HG03135 (cell line): ENCODE results near the gene UBE3D.
"Not testable (repeated sequence)": the region's sequence is repeated elsewhere in the genome, so short reads cannot be mapped to it uniquely, and the experiment has no call there.

Experiments
- ATAC-seq: cut with Tn5 transposase; IDR thresholded peaks from one replicate; pipeline ENCODE4 v1.9.1; 2021; ENCODE audit warnings: mild to moderate bottlenecking, moderate library complexity; ENCODE audit not compliant: unreplicated experiment

UBE3D gene

DNA sequence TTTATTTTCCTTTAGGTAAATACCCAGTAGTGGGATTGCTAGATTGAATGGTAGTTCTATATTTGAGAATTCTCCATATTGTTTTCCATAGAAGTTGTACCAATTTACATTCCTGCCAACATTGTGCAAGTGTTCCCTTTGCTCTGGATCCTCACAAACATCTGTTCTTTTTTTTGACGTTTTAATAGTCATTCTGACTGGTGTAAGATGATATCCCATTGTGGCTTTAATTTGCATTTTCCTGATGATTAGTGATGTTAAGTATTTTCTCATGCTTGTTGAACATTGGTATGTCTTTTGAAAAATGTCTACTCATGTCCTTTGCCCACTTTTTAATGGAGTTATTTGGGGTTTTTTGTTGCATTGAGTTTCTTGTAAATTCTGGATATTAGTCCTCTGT lies 85.6 kb downstream of the UBE3D start:
- no peak for ATAC-seq

DNA sequence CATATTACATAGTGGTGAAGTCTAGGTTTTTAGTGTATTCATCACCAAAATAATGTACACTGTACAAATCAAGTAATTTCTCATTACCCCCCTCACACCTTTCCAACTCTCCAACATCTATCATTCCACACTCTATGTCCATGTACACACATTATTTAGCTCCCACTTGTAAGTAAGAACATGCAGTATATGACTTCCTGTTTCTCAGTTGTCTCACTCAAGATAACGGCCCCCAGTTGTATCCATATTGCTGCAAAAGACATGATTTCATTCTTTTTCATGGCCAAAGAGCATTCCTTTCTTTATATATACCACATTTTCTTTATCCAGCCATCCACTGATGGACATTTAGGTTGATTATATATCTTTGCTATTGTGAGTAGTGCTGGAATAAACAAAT lies 86.0 kb downstream of the UBE3D start:
- no peak for ATAC-seq

DNA sequence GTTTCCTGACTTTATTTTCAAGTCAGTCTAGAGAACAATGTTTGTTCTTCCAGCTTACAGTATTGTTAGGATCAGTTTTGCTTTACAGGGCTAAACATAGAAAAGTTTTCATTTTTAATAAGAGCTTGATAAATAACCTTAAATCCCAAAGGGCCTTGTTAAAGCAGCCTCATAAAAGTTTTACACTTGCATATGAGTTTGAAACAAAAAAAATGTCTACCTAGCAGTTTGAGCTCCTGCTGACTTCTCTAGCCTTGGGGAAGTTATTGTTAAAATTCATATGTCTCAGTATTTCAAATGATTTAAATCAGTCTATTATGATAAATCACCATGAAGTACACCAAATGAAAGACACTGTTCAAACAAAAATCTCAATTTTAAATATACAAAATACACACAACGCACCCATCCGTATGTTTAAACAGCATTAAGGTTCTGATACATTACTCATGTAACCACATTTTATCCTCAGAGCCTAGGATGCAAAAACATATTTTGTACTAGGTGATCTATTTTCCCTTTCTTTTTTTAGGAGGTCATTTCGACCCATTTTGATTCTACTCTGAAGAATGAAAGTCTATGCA lies 87.2 kb downstream of the UBE3D start:
- ATAC-seq, result no peak

DNA sequence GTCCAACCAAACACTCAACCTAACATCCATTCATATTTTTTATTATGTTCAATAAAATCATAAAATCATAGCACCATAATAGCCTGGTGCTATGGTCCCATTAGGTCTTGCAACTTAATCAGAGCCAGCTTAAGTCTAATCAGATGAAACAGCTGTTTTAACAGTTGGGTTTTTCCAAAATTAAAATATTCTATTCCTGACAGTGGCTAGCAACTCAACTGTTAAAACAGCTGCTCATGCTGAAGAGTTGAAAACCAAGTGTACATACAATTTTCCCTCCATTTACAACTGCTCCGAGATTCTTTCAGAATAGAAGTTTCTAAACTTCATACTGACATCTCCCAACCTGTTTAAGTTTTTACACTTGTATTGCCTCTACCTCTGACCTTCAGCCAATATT lies 89.5 kb downstream of the UBE3D start:
- no peak for ATAC-seq

DNA sequence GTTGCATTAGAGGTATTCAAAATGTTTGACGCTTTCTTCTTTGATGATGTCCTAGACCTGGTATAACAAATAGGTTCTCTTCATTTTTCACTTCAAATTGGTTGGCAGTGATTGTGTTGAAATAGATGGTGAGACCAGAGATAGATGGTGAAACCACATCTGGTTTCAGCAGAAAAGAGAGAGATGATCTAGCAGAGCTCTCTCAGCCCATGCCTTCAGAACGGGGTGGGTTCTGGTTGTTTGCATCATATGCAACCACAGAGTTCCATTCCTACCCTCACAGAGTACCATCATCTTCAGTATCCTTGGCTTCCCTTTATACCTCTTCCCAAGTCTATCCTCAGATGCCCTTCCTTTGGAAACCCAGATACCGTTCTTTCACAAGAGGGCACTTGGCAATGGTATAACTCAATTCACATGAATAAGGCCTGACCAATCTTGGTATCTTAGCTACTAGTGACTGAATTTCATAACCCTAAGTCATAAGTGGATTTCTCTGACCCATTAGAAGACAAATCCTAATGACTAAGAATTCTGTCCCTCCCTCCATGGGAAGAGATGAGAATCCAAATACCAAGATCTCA lies 93.7 kb downstream of the UBE3D start:
- no peak for ATAC-seq

DNA sequence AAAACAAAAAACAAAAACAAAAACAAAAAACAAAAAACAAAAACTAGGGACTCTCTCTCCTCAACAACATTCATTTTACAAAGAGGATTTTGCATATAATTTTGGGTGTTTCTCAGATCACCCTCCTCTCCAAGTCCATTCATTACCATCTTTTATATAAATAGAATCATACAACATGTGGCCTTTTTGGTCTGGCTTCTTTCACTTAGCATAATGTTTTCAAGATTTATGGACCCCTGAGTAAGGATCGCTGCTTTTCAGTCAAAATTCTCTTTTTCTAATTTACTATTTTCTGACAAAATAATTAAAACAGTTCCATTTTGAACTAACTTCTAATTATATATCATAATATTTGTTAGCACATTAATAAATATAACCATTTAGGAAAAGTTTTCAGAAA lies 94.8 kb downstream of the UBE3D start:
- no peak for ATAC-seq

DNA sequence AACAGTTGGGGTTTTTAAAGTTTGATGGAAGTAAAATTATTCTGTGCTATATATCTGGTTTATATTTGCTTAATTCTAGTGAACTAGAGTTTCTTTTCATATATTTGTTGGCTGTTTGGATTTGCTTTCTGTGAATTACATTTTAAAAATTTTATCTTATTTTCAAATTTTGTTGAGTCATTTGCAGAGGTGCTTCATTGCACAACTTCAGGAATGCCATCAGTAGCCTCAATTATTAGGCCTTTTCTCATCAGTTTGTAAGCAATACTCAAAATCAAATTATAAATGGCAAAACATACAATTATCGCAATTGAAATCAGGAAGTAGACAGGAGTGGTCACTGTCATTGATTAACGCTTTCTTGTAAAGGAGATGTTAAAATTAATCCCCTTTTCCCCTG lies 96.9 kb downstream of the UBE3D start:
- no peak for ATAC-seq

DNA sequence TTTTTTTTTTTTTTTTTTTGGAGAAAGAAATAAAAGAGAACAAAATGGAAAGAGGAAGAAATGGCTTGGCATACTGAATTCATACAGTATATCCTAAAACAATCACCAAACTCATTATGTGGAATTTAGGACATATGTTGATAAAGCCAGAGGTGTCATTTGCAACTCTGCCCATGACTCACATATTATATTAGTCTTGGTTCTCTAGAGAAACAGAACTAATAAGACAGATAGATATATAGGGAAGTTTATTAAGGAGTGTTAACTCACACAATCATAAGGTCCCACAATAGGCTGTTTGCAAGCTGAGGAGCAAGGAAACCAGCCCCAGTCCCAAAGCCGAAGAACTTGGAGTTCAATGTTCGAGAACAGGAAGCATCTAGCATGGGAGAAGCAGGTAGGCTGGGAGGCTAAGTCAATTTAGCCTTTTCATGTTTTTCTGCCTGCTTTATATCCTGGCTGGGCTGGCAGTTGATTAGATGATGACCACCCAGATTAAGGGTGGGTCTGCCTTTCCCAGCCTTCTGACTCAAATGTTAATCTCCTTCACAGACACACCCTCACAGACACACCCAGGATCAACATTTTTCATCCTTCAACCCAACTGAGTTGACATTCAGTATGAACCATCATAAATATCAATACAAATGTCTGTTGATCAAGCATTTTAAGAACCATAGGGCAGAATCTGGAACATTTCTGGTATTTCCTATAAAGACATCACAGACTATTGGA lies 102.3 kb downstream of the UBE3D start:
- ATAC-seq, result no peak

DNA sequence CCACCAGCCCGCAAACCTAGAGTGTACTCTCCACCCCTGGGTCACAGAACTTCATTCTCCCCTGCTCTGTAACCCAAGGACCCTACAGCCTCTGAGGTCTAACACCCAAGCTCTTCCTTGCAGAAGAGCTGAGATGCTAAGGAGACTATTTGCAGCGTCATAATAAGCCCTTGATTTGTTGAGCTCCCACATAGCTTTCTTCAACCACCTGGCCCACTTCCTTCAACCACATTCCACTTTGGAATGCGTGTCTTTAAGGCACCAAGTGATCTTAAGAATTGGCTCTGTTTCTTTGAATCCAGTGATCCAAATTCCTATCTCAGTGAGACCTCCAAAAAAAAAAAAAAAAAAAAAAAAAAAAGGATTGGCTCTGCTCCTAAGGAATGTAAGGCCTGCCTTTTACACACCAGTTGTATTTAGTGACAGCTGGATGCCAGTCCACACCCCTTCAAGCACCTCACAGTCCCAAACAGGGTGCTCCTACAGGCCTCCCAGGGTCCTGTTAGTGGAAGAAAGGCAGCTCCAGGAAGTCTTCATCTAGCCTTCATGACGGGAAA lies 106.2 kb downstream of the UBE3D start:
- ATAC-seq, result no peak

DNA sequence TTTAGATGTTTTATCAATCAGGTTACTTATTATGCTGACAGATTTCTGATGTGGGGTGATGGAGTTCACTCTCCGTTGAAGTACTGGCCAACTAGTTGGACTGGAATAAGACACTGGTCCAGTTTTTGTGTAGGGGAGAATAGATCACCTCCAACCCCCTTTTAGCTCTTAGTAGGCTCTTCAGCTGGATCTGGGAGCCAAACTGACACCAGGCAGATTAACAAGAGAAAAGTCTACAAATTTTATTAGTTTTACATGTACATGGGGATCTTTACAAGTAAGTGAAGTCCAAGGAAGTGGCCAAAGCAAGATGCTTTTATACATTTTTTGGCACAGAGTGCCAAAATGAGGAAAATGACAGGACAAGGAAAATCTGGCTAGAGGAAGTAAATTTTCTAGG lies 107.1 kb downstream of the UBE3D start:
- ATAC-seq, result no peak

DNA sequence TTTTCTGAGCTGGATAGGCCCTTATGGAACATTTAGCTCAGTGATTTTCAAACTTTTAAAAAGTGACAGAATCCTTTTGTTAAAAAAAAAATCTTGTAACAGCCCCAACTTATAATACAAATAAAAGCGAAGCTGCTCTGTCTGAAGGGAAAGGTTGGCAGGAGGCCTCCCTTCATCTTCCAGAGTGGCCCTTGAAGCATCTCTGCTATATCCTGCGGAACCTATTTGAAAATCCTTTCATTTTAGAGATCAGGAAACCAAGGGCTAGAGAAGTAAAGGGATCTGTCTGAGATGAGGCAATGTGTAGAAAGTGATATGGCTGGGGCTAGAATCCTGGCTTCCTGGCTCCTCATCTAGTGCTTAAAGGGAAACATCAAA lies 107.8 kb downstream of the UBE3D start:
- ATAC-seq, result no peak

DNA sequence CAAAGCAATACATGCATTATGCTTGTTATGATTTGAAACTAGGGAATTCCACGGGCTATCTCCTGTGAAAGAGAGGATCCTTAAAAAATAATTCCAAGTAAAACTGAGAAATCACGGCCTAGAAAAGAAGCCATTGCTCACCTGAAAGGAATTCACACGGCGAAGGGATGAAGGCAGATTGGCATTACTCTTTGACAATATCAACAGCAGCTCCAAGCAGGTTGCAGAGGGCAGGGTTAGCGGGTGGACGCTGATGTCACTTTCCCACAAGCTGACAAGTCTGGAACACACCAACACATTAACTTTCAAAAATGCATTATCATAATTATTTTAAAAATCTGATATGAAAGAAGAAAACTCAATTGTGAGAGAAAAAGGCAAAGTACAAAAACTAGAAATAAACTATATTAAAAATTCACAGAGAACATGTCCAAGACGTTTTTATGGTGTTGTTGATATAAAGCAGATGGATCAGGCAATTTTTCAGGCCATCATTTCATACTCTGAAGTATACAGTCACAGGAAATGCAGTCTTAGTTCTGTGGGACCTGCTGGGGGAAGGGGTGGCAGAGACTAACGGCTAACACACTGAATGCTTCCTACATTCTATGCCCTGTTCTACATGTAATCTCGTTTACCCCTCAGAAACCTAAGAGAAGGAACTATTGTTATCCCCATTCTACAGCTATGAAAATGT lies 108.3 kb downstream of the UBE3D start:
- no peak for ATAC-seq

DNA sequence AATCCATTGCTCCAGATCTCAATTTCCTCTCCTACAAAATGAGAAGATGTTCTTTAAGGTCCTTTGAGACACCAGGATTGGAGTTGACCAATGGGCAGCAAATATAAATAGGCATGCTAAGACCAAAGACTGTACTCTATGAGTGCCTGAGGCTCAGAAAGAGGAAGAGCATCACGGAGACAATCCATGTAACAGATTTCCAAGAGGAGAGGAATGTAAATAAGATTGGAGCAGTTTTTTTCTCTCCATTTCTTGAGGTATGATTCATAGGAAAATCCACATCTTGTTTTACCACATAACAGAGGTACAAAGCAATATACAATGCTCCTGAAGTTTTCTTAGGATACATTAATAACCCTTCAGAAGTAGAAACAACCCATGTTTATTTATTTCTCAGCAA lies 109.8 kb downstream of the UBE3D start:
- no peak for ATAC-seq

DNA sequence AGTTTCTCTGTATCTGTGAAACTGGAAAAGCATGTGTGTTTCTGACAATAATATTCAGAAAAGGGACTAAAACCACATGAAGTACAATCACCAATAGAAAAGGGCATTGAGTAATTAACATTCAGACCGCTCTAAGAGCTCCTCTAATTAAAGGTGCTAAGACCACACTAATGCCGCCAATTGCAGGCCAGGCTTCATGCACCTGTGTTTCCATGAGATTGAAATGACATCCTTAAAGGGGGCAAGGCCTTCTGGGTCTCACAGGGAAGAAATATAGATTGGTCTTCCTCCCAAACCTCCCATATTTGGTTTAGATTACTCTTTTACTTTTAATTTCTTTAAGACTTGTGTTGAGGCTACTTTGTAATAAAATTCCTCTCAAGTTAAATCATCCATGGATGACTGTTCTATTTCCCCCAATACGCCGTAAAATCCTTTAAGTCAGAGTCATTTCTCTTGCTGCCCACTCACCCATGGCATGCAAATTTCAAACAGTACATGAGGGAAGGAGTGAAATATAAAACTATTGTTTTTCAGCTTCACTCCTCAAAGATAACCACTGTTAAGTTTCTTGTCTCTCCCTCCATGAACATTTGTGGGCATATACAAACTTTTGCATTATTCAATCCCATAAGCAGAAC lies 110.6 kb downstream of the UBE3D start:
- no peak for ATAC-seq

DNA sequence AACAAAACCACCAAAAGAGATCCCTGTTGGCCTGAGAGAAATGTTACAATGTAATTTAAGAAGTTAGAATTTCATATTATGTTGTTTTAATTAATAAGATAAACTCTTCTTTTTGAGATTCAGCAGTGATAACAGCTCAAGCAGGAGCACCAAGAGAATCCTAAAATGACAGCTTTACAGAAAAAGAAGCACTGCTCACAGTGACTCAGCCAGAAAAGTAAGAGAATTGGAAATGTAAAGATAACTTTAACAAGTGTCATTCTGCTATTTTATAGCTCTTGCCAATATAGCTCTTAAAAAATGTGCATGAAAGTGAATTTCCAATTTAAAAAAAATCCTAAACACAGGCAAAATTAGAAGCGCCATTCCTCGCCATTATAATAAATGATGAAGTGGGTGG lies 111.3 kb downstream of the UBE3D start:
- ATAC-seq, result no peak

DNA sequence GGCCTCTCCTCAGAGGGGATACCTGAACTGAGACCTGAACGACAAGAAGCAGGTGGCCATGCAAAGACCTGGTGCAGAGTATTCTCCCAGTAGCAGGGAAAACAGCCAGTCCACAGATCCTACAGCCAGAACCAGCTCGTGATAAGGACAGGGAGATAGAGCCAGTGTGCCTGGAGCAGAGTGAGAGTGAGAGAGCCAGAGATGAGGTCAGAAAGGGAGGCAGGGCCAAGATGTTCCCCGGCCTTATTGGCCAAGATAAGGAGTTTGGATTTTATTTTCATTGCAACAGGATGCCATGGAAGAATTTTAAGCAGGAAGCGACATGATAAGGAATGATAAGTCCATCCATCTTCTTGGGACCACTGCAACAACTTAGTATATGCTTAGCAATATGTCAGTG lies 111.8 kb downstream of the UBE3D start:
- ATAC-seq, result no peak

DNA sequence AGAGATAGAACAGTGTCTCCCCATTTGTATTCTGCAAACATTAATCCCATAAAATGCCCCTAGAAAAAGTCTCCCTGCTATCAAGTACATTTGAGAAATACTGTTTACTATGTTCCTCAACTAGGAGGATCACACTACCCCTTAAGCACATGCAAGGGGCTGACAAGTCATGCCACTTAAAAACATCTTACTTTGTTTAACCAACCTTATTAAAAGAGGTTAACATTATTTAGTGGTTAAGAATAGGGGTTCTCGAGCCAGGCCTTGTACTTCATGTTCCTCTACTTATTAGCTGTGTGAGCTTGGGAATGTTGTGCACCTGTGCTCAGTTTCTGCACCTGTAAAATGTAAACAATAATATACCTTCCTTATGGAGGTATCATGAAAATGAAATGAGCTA lies 113.7 kb downstream of the UBE3D start:
- no peak for ATAC-seq

DNA sequence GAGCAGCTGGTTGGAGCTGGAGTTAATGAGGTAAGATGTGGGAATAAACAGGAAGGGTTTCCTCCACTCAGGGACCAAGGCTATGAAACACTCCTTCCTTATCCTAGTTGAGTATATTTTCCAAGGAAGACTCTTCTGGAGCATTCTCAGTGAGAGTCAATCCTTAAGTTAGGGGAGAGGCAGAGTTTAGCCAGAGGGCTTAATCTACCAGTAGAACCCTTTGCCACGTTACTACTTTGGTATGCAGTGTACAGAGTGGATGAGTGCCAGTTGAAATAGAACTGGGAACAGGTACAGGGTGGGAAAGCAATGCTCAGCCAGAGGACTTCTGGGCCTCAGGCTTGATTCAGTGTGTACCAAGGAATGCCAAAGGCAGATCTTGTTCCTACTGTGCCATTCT lies 114.3 kb downstream of the UBE3D start:
- ATAC-seq, result no peak

DNA sequence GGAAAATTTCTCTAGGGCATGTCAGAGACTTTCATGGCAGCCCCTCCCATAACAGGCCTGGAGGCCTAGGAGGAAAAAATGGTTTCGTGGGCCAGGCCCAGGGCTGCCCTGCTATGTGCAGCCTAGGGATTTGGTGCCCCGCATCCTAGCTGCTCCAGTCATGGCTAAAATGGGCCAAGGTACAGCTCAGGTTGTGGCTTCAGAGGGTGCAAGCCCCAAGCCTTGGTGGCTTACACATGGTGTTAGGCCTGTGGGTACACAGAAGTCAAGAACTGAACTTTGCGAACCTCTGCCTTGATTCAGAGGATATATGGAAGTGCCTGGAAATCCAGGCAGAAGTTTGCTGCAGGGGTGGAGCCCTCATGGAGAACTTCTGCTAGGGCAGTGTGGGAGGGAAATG lies 134.7 kb downstream of the UBE3D start:
- not testable (repeated sequence) for ATAC-seq

DNA sequence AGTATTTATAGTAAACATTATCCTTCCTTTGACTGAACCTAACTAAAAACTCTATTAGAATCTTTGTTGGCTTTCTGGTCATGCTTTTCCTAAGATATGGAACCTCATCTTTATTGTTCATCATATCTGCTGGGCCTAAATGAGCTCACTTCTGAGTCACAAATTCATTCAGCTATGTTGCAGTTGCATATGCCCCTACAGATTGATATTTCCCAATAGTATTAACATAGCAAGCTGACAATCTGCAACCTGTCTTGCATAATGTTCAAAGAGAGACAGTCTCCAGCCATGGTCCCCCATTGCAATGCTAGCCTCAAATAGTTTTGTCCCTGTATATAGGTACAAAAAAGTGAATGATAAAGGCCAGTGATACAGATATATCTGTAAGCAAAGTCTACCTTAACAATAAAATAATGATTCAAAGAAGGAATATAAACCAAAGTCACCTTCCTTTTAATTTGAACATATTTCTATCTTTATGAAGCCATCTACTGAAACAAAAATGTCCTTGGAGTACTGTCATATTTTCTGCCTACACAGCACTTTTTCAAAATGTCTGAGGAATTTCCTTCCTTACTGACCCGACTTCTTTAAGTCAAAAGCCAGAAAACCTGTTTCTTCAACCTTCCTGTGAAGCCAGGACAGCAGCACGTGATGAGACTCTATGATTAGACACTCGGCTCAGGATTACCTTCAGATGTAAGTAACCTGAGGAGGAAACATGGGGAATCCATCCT lies 140.7 kb downstream of the UBE3D start:
- no peak for ATAC-seq

DNA sequence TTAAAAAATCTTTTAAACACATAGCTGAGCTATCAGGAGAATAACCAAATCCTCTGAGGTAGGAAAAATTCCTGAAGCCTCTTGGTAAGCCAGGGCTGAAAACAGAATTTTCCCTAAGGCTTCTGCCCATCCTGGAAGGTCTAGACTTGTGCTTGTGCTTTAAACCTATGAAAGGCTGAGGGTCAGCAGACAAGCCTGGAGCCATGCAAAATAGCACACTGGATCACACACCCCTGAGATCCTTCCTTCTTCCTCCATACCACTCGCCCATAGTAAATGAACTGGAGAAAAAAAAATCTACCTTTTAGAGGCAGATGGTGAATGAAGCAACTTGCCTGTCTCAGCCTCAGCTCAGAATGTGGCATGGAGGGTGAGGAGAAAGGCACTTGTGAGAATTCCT lies 144.4 kb downstream of the UBE3D start:
- no peak for ATAC-seq
